ENCODE results near the gene PIEZO2. TPM values are rescaled to one million over a fixed set of nuclear protein-coding genes. Genes with fewer than 3 reads are reported as not detected.

The PIEZO2 gene
- total RNA-seq, 3 donors from 2014 or later (not counting 1 experiment from before 2014, with no cell fraction given): not detected

- peaks cover 0 to 4% of the 10 kb centered on the region in 2 donors for H3K4me1 Mint-ChIP-seq
- H3K9me3 Mint-ChIP-seq: no peaks in the 10 kb centered on the region
- H3K4me3 ChIP-seq (ENCODE audit: low read length): no peak overlapping the region
- H3K36me3 ChIP-seq (ENCODE audit: control insufficient read depth, insufficient read depth, low read length): no peaks in the 10 kb centered on the region
- H3K36me3 Mint-ChIP-seq: no peaks in the 10 kb centered on the region
- H3K27ac ChIP-seq (ENCODE audit: low read length): no peak overlapping the region
- no peaks in the 10 kb centered on the region for H3K9me3 ChIP-seq (ENCODE audit: control insufficient read depth, insufficient read depth, low read length)
- intact Hi-C loops (cut with micrococcal nuclease): no loop called here
- no peaks in the 10 kb centered on the region for H3K27me3 ChIP-seq (ENCODE audit: control insufficient read depth, insufficient read depth, low read length)
- no peak overlapping the region for H3K4me3 Mint-ChIP-seq
- DNase-seq (no peak), ATAC-seq (no peak)
- WGBS (ENCODE audit: insufficient coverage): 82% methylated on average over 7 of the region's 7 CpGs
- TF ChIP-seq, protein P1, sequence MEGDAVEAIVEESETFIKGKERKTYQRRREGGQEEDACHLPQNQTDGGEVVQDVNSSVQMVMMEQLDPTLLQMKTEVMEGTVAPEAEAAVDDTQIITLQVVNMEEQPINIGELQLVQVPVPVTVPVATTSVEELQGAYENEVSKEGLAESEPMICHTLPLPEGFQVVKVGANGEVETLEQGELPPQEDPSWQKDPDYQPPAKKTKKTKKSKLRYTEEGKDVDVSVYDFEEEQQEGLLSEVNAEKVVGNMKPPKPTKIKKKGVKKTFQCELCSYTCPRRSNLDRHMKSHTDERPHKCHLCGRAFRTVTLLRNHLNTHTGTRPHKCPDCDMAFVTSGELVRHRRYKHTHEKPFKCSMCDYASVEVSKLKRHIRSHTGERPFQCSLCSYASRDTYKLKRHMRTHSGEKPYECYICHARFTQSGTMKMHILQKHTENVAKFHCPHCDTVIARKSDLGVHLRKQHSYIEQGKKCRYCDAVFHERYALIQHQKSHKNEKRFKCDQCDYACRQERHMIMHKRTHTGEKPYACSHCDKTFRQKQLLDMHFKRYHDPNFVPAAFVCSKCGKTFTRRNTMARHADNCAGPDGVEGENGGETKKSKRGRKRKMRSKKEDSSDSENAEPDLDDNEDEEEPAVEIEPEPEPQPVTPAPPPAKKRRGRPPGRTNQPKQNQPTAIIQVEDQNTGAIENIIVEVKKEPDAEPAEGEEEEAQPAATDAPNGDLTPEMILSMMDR (IDR thresholded peaks at IDR 0.05): no peak
- peaks cover 23 to 31% of the 10 kb centered on the region in 2 donors for H3K27me3 Mint-ChIP-seq (ENCODE audit: low read depth in 2 of 2)
- no peak overlapping the region for H3K27ac Mint-ChIP-seq
- H3K4me1 ChIP-seq (ENCODE audit: control insufficient read depth, insufficient read depth, low read length): no peaks in the 10 kb centered on the region
Observed at GRCh38 chr18:10784596-10785202, 364.7 kb downstream of the PIEZO2 start.

DNA sequence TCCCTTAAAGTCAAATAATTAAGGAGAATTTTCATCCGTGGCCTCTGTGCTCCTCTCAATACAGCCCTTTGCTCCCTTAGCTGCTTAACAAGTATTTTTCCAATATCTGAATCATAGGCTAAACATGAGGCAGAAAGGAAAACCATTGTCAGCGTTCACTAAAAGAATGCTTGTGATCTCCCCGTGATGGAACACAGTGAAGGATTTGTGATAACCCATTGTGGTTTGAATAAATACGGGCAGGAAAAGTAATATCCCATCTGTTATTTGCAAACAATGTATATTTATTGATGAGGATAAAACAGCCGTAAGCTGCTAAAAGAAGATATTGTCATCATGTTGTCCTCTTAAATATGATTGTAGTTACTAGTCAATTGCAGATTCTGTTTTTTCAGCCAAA lies 365.4 kb downstream of the PIEZO2 start:
- no peaks in the 10 kb centered on the region for H3K36me3 Mint-ChIP-seq
- no peak overlapping the region for H3K27ac Mint-ChIP-seq
- Histone ChIP-seq H3K4me3 (ENCODE audit: low read length) (no peak overlapping the region), H3K27me3 (ENCODE audit: control insufficient read depth, insufficient read depth, low read length) (no peaks in the 10 kb centered on the region), H3K9me3 (ENCODE audit: control insufficient read depth, insufficient read depth, low read length) (no peaks in the 10 kb centered on the region), H3K4me1 (ENCODE audit: control insufficient read depth, insufficient read depth, low read length) (no peaks in the 10 kb centered on the region), H3K27ac (ENCODE audit: low read length) (no peak overlapping the region), H3K36me3 (ENCODE audit: control insufficient read depth, insufficient read depth, low read length) (no peaks in the 10 kb centered on the region)
- no peak for ATAC-seq
- intact Hi-C loops (cut with micrococcal nuclease): no loop called here
- H3K9me3 Mint-ChIP-seq: no peaks in the 10 kb centered on the region
- TF ChIP-seq, protein P1 (IDR thresholded peaks at IDR 0.05): no peak
- no peak for DNase-seq
- H3K4me3 Mint-ChIP-seq: no peak overlapping the region
- H3K27me3 Mint-ChIP-seq (ENCODE audit: low read depth in 2 of 2): peaks cover 25 to 35% of the 10 kb centered on the region in 2 donors
- H3K4me1 Mint-ChIP-seq: peaks cover 0 to 4% of the 10 kb centered on the region in 2 donors
- 80% methylated on average over 5 of the region's 5 CpGs for whole genome bisulfite sequencing (ENCODE audit: insufficient coverage)

- DNase-seq (no peak), ATAC-seq (no peak)
- H3K27ac ChIP-seq (ENCODE audit: low read length): no peak overlapping the region
- H3K9me3 ChIP-seq (ENCODE audit: control insufficient read depth, insufficient read depth, low read length): no peaks in the 10 kb centered on the region
- H3K27me3 ChIP-seq (ENCODE audit: control insufficient read depth, insufficient read depth, low read length): no peaks in the 10 kb centered on the region
- Mint-ChIP-seq H3K36me3 (no peaks in the 10 kb centered on the region), H3K9me3 (no peaks in the 10 kb centered on the region), H3K4me3 (no peak overlapping the region), H3K4me1 (no peaks in the 10 kb centered on the region), H3K27me3 (ENCODE audit: low read depth in 2 of 2) (peaks cover 8 to 34% of the 10 kb centered on the region in 2 donors), H3K27ac (no peak overlapping the region)
- TF ChIP-seq, protein P1 (IDR thresholded peaks at IDR 0.05): no peak
- intact Hi-C loops (cut with micrococcal nuclease): no loop called here
- WGBS (ENCODE audit: insufficient coverage): 88% methylated on average over 6 of the region's 6 CpGs
- no peak overlapping the region for H3K4me3 ChIP-seq (ENCODE audit: low read length)
- no peaks in the 10 kb centered on the region for H3K4me1 ChIP-seq (ENCODE audit: control insufficient read depth, insufficient read depth, low read length)
- no peaks in the 10 kb centered on the region for H3K36me3 ChIP-seq (ENCODE audit: control insufficient read depth, insufficient read depth, low read length)
Observed at GRCh38 chr18:10776493-10776892, 372.9 kb downstream of the PIEZO2 start.

DNA sequence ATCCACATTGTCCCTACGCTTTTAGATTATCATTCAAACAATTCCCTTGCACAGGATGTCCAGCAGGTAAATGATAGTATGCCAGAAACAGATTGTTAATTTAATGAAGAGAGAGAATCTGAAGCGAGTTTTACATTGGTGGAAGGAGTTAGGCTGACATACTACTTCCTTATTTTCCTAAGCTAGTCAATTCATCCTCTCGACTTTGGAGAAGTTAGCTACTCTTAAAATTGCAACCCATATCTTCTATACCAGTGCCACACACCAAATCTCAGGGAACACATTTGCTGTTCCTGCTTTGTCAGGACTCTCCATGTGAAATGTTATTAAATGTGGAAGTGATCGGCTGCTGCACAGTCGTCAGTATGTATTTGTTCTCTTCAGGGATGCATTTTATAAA lies 374.3 kb downstream of the PIEZO2 start:
- WGBS (ENCODE audit: insufficient coverage): 45% methylated on average over 3 of the region's 5 CpGs
- TF ChIP-seq, protein P1 (IDR thresholded peaks at IDR 0.05): no peak
- no peaks in the 10 kb centered on the region for H3K4me1 Mint-ChIP-seq
- H3K4me3 ChIP-seq (ENCODE audit: low read length): no peak overlapping the region
- no peaks in the 10 kb centered on the region for H3K9me3 Mint-ChIP-seq
- H3K4me3 Mint-ChIP-seq: no peak overlapping the region
- intact Hi-C loops (cut with micrococcal nuclease): no loop called here
- H3K27ac ChIP-seq (ENCODE audit: low read length): no peak overlapping the region
- H3K27me3 ChIP-seq (ENCODE audit: control insufficient read depth, insufficient read depth, low read length): no peaks in the 10 kb centered on the region
- DNase-seq (no peak), ATAC-seq (no peak)
- H3K36me3 Mint-ChIP-seq: no peaks in the 10 kb centered on the region
- H3K27me3 Mint-ChIP-seq (ENCODE audit: low read depth in 2 of 2): peaks cover 8 to 32% of the 10 kb centered on the region in 2 donors
- H3K36me3 ChIP-seq (ENCODE audit: control insufficient read depth, insufficient read depth, low read length): no peaks in the 10 kb centered on the region
- H3K9me3 ChIP-seq (ENCODE audit: control insufficient read depth, insufficient read depth, low read length): no peaks in the 10 kb centered on the region
- H3K27ac Mint-ChIP-seq: no peak overlapping the region
- no peaks in the 10 kb centered on the region for H3K4me1 ChIP-seq (ENCODE audit: control insufficient read depth, insufficient read depth, low read length)
